ENCODE data around the gene GCH1. TPM values are rescaled to one million over a fixed set of nuclear protein-coding genes. Genes with fewer than 3 reads are reported as not detected.

Gene GCH1
- total RNA-seq, 1 experiment from 2014 or later, result 18.2 TPM

DNA sequence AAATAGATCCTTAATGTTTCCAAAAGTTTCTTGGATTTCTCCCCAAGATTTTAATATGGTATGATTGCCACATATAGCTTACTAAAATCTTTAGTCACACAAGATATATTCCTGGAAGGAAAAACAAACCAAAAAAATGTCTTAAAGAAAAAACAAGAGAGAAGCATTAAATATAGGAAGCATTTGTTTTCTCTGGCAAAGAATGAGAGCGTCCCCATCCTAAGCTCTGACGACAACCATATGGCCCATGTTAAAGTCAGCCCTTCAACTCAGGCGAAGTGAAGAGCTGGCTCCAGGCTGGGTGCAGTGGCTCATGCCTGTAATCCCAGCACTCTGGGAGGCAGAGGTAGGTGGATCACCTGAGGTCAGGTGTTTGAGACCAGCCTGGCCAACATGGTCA is 35.6 kb downstream of the GCH1 start:
- DNase-seq (ENCODE audit: low read depth), result no peak

DNA sequence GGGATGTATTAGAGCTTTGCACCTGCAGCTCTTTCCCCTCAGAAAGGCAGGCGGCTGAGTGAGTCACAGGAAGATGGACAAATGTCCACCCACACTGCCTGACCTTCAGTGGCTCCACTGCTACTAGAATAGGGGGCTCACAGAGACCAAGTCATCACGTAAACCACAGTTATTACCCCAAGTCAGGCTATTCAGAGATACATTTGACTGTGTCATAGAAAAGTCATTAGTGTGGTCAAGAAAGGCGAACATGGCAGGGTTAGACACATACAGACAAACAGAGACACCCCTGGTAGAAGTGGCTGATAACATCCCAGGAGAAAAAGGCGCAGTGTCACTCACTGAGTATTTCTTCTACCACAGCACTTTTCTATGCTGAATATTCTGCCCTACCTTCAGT is 36.0 kb downstream of the GCH1 start:
- peak; percentile 21 for DNase-seq (ENCODE audit: low read depth)

DNA sequence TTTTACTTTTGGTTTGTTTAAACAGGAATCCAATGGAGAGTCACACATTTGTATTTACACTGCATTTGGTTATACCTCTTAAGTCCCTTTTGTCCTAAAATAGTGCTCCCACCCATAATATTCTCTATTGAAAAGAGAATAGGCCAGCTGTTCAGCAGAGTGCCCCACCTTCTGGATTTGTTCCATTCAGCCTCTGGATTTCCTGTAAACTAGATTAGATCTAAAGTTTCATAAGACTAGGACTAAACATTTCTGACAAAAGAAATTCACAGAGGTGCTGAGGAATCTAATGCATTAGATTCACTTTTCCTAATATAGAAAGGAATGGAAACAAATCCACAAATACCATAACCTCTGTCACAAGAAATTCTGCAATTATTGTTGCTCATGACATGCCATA is 38.1 kb downstream of the GCH1 start:
- no peak for DNase-seq (ENCODE audit: low read depth)

DNA sequence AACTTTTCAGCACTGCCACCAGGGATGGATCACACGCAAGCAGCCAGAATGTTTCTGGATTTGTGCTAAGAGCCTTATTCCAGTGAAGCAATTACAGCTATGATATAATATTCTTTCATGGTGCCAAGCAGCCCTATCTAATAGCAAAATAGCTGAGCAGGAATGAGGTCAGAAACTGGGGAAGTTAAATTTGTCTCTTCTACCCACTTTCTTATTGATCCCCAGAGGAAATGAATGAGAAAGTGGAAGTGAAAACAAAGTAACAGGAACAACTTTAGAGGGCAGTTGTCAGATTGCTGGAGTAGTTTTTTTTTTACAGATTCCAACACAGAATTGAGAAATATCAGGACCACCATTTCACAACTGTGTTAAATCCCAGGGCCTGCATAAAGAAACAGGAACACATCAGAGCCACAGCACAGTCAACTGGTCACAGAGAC is 44.8 kb downstream of the GCH1 start:
- DNase-seq (ENCODE audit: low read depth), result no peak

GRCh38 chr14:54856152-54856551 is 46.5 kb downstream of the GCH1 start:
- no peak for DNase-seq (ENCODE audit: low read depth)

DNA sequence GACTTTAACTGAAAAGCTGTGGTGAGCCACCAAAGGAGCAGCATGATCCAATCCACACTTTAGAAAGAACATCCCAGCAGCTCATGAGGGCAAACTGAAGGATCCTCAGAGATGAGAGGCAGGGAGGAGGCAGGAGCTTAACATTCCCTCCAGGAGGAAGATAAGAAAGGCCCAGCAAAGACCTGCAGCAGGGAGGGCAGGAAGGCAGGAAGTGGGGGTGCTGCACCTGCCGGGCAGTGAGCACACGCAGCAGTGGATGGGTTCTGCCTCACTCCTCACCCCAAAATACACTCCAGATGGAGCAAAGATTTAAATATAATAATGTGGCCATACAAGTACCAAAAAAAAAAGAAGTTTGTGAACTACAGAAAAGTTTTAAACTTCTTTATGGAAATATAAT is 48.4 kb downstream of the GCH1 start:
- no peak for DNase-seq (ENCODE audit: low read depth)

DNA sequence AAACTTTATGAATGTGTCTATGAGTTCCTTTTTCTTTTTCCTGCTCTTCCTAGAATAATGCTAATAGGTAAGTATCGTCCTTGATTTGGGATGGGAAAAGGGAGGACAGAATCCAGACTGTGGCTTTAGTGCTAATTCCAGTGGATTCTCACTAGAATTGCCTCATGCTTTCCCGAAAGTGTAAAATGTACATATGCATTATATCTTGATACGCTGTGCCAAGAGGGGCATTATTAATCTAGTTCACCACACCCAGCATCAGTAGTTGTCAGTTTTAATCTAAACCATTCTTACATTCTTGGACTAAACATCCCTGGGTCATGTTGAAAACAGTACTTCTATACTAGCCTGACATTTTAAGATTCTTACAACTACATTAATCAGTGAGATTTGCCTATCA is 49.3 kb downstream of the GCH1 start:
- no peak for DNase-seq (ENCODE audit: low read depth)

- DNase-seq (ENCODE audit: low read depth), result no peak
These were observed 50.4 kb downstream of the GCH1 start for GRCh38 chr14:54852215-54852614.

DNA sequence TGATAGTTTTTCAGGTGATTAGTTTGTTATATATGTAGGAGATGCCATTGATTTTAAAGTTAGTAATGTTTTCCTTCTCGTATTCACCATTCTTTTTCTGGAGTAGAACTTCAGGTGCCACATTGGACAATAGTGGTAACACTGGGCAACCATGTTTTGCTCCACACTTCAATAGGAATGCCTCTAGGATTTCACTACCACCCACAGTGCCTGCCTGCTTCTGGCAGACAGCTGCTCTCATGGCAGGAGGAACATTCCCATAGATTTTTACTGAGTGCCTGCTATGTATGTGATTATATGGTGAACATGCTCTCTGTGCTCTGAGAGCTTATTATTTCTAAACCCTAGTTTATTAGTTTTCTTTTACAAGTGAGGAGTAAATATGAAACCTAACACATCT is 53.7 kb downstream of the GCH1 start:
- DNase-seq (ENCODE audit: low read depth), result no peak

GRCh38 chr14:54845641-54846040 is 57.0 kb downstream of the GCH1 start:
- no peak for DNase-seq (ENCODE audit: low read depth)

- DNase-seq (ENCODE audit: low read depth), result no peak
These were observed 58.1 kb downstream of the GCH1 start for GRCh38 chr14:54844479-54844878.

GRCh38 chr14:54840798-54841197 is 61.8 kb downstream of the GCH1 start:
- no peak for DNase-seq (ENCODE audit: low read depth)

DNA sequence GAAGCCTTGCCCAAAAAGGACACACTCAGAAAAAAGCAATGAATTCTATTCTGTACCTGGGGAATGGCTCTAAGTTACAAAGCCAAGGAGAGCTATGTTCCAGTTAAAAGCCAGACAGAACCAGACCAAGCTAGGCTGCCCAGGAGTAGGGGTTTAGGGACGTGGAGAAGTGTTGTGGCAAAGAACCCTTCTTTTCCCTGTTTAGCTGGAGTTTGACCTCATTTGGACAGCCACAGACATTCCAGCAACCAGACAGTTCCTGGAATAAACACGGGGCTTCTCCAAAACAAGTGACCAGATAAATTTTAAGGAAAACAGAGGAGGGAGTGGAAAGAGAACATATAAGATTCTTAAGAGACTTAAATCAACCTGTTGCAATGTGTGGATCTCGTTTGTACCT is 62.3 kb downstream of the GCH1 start:
- DNase-seq (ENCODE audit: low read depth), result no peak

DNA sequence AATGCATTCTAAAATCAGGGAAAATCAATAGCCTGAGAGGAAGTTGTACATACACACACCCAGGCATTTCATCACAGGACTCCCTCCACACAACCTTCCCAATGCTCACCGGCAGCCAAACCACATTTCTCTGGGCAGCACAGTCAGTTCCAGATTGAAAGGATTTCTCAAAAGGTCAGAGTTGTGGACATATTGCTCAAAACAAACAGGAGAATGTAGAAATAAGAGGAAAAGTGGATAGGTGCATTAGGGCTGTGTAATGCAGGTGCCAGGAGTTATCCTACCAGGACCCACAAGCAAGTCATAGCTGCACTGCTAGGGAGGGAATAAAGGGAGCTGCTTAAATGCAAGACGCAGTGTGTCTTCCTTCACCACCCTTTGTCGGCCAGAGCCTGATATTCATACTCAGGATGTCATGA is 62.9 kb downstream of the GCH1 start:
- DNase-seq (ENCODE audit: low read depth), result no peak

- DNase-seq (ENCODE audit: low read depth), result no peak
These were observed 63.6 kb downstream of the GCH1 start for GRCh38 chr14:54838931-54839512.

DNA sequence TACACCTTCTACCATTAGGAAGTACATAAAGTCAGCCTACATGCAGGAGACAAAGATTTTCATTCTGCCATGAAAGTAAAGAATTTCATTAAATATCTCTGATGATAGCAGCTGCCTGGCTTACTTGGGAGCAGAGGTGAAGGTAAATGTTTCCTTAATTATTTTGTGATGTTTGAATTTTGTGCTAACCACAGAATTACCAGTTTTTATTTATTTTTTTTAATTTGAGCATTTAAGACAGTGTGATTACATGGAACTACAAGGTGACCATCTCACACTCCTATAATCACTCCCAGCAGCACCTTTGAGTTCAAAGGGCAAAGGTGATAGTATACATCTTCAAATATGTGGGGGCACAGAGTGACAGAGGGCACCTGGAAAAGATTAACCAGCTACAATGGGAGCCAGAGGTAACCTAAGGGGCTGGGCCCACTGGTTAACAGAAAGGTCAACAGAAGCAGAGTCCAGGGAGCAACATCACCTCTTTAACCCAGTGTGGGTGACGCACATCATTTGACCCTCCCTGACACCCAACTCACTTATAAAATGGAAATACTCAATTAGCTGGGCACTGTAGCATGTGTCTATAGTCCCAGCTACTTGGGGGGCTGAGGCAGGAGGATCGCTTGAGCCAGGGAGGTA is 65.0 kb downstream of the GCH1 start:
- DNase-seq (ENCODE audit: low read depth), result no peak

- no peak for DNase-seq (ENCODE audit: low read depth)
These were observed 66.4 kb downstream of the GCH1 start for GRCh38 chr14:54836231-54836630.

DNA sequence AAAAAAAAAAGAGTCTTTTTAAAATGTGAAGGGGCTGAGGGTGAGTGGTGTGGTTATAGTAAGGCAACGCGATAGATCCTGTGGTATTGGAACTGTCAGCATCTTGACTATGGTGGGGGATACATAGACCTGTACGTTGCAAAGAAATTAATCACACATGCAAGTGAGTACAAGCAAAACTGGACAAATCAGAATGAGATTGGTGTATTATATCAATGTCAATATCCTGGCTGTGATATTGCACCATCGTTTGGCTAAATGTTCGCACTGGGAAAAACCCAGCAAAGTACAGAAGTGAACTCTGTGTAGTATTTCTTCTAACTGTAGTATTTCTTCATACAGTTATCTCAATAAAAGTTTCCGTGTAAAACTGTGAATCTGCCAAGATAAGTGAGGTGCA is 67.9 kb downstream of the GCH1 start:
- DNase-seq (ENCODE audit: low read depth), result no peak

DNA sequence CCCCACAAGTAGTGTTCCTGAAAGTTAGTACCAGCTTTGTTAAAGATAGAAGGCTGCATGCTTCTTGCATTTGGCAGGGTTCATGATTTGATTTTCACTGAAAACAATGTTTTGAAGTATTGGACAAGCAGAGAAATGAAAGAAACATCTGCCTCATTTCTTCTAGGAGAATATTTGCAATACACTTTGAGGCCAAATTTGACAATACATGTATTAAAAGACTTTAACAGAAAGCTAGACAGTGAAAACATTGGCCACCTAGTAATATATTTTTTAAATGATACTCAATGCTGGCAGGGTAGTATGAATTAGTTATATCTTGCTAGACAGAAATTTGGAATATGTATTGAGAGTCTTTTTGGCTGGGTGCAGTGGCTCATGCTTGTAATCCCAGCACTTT is 68.5 kb downstream of the GCH1 start:
- no peak for DNase-seq (ENCODE audit: low read depth)

- no peak for DNase-seq (ENCODE audit: low read depth)
These were observed 72.0 kb downstream of the GCH1 start for GRCh38 chr14:54830650-54831049.

DNA sequence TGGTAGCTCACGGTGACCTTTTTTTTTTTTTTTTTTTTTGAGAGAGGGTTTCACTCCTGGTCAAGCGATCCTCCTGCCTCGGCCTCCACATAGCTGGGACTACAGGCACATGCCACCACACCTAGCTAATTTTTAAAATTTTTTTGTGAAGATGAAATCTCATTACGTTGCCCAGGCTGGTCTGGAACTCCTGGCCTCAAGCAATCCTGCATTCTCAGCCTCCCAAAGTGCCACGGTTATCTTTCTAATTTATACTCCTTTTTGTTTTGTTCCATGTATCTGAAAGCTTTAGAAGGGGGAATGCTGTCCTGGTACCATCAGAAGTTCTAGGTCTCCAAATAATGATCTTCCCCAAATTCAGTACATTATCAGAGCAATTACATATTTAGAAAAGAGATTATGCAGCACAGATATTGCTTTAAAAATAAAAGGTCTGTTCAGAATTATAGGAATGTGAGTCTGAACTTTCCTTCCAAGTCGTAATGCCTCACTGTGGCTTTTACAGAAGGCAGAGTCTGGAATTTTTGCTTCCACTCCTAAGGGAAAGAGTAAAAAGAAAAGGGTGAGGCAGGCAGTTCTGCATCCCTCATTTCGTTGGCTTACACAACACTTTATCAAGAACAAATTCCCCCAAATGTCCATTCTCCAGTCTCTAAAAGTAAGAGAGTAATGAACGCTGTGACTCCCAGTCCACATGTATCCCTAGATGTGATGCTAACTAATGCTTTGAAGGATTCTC is 73.0 kb downstream of the GCH1 start:
- DNase-seq (ENCODE audit: low read depth), result no peak

DNA sequence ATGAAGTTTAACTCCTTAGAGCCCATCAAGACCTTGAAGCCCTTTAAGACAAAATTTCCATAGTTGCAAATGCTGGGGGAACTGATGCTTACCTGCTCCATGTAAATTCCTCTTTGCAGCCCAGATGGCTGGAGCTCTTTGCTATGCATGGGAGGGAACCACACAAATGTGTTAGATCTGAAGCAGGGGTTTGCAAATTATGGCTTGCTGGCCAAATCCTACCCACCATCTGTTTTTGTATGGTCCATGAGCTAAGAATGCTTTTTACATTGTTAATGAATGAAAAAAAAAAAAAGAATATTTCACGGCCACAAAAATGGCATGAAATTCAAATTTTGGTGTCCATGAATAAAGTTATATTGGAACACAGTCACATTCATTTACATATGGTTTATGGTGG is 74.6 kb downstream of the GCH1 start:
- no peak for DNase-seq (ENCODE audit: low read depth)
